Kidney epithelial cell (primary cell): ENCODE measurements around the gene SOCS2. TPM values are rescaled to one million over a fixed set of nuclear protein-coding genes. Genes with fewer than 3 reads are reported as not detected.

ENCODE experiments used
- DNase-seq: peaks from one replicate; pipeline ENCODE4 v3.0.0-alpha.2; 2010; ENCODE audit warnings: low read depth
- H3K27me3 ChIP-seq: 2 replicates; pipeline ENCODE4 v1.6.0; 2011; ENCODE audit warnings: low read length; ENCODE audit not compliant: control insufficient read depth, insufficient read depth
- H3K36me3 ChIP-seq: 2 replicates; pipeline ENCODE4 v1.5.1; 2011; ENCODE audit warnings: low read length; ENCODE audit not compliant: control insufficient read depth, insufficient read depth
- H3K4me3 ChIP-seq: 2 replicates; pipeline ENCODE4 v1.5.1; 2011; ENCODE audit warnings: low read depth, mild to moderate bottlenecking, control low read depth, low read length
- CTCF ChIP-seq: IDR thresholded peaks from 2 replicates; pipeline ENCODE4 v1.5.1; 2011; ENCODE audit warnings: mild to moderate bottlenecking, moderate library complexity, low read length, control low read depth, inconsistent platforms; ENCODE audit not compliant: insufficient read depth, poor library complexity, severe bottlenecking
- total RNA-seq: library from RNA; depleted of rRNA; stranded (reverse); fragments of >200 nt; gene quantifications from 2 replicates; pipeline ENCODE4 v1.2.3, GENCODE V29; 2015

The SOCS2 gene
- total RNA-seq, 1 donor from 2014 or later = 33.8 TPM

- peak; percentile 35 for TF ChIP-seq CTCF
- no peak for DNase-seq
- no peaks in the 10 kb centered on the region for H3K27me3 ChIP-seq
Observed at GRCh38 chr12:93563807-93564538, 8.5 kb upstream of the SOCS2 start.

GRCh38 chr12:93565760-93566159, 6.7 kb upstream of the SOCS2 start:
- DNase-seq = no peak
- no peak overlapping the region for H3K4me3 ChIP-seq
- TF ChIP-seq CTCF = no peak
- H3K36me3 ChIP-seq = no peaks in the 10 kb centered on the region
- no peaks in the 10 kb centered on the region for H3K27me3 ChIP-seq

More at GRCh38 chr12:93563807-93564538, 8.5 kb upstream of the SOCS2 start:
- Histone ChIP-seq H3K36me3 (no peaks in the 10 kb centered on the region), H3K4me3 (no peak overlapping the region)

- DNase-seq = no peak
- no peaks in the 10 kb centered on the region for H3K27me3 ChIP-seq
- TF ChIP-seq CTCF = no peak
- H3K4me3 ChIP-seq = no peak overlapping the region
- H3K36me3 ChIP-seq = no peaks in the 10 kb centered on the region
Observed at GRCh38 chr12:93567174-93567573, 5.3 kb upstream of the SOCS2 start.

- DNase-seq = no peak
- TF ChIP-seq CTCF = no peak
- Histone ChIP-seq H3K36me3 (no peaks in the 10 kb centered on the region), H3K4me3 (no peak overlapping the region), H3K27me3 (peaks cover 6% of the 10 kb centered on the region)
Observed at GRCh38 chr12:93568091-93568490, 4.4 kb upstream of the SOCS2 start.

- no peaks in the 10 kb centered on the region for H3K36me3 ChIP-seq
- no peak for TF ChIP-seq CTCF
- H3K4me3 ChIP-seq = no peak overlapping the region
- peaks cover 10% of the 10 kb centered on the region for H3K27me3 ChIP-seq
- no peak for DNase-seq
Observed at GRCh38 chr12:93569301-93569655, 3.2 kb upstream of the SOCS2 start.
